Measurements from ENCODE around the gene PDGFA.

PDGFA gene

DNA sequence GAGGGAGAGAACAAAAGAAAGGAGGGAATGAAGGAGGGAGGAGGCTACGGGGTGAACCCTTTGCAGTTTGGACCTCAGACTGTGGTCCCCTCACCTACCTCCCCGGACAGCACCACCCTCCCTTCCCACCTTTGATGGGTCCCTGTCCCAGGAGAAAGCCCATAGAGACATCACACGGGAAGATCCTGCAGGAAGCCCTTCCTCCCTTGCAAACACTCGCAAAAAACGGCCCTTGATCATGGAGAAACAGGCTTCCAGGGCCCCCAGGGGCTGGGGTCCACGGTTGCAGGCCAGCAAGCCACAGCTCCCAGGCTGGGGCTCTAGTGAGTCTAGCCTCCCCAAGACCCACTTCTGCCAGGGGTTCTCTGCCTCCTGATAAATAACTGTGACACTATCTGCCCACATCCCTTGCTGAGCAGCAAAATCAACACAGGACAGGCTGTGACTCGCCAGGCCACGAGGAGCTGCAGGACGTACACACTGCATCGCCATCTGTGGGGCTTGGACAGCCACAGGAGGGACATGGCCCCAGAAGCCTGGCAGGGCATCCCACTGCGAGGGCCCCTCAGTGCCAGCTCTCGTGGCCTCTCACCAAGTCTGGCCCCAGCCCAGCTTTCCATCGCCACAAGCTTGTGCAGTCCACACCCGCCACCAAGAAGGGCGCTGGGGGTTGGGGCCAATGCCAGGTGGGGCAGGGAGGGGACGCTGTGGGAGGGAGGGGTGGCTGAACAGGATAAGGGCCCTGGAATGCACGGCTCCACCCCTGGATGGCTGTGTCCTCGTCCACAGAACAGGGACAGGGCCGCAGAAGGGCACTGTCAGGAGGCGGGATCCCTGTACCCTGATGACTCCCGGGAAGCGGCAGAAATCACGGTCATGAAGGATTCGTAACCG is 34.2 kb downstream of the PDGFA start:
- no peak for DNase-seq

DNA sequence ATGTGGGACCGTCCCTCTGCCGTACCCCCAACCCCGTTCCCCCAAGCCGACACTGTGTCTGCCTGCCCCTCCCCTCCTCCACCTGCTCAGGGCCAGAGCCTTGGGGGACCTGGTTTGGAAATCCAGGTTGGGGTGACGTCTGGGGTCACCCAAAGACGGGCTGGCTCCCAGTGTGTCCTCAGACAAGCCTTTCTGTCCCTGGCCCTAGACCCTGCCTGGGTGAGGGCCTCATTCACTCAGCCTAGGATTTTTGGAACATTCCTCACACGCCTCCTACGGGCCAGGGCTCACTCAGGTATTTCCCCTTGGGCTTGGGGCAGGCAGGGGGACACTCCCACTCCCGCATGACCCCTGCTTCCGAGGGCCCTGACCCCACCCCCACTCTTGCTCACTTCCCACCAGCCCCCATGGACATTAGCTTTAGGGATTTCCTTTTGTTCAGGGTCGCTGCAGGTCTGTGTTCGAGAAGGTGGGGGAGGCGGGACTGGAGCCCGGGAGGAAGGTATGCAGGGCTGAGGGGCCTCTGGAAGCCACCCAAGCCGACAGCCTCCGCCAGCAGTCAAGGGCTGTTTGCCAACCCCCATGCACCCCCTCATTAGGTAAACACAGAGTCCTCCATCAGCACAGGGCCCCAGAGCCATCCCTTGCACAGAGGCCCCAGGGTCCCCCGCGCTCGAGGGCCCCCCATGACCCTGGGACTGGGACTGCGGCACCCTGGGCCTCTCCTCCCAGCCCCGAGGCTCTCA is 35.1 kb downstream of the PDGFA start:
- no peak for DNase-seq

DNA sequence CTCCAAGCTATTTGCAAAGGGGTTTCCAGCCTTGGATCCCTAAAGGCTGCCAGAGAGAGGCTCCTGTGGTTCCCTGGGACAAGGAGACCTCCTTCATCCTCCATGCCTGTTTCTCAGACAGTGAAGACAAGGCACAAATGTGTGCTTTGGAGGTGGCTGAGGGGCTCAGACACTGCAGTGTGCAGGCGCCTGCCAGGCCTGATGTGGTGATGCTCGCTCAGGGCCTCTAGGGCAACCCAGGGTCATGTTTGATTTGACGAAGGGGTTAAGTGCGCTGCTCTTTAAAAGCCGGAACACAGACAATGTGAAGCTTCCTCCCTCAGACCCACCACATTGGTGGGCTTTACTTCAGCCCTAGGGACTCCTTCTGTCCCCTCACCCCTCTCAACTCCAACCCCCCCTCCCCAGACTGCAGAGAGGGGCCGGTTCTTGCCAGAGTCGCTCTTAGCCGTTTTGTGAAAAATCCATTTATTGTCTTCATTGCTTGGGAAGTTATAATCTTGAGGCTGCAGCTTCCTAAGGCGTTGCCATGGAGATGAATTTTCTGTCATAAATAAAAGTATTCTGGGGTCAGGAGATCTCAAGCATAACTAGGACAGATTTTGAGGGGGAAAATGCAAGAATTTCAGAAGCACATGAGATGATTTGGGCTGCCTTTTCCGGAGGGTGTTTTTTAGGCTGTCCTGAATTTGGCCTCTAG is 35.8 kb downstream of the PDGFA start:
- DNase-seq, result no peak

DNA sequence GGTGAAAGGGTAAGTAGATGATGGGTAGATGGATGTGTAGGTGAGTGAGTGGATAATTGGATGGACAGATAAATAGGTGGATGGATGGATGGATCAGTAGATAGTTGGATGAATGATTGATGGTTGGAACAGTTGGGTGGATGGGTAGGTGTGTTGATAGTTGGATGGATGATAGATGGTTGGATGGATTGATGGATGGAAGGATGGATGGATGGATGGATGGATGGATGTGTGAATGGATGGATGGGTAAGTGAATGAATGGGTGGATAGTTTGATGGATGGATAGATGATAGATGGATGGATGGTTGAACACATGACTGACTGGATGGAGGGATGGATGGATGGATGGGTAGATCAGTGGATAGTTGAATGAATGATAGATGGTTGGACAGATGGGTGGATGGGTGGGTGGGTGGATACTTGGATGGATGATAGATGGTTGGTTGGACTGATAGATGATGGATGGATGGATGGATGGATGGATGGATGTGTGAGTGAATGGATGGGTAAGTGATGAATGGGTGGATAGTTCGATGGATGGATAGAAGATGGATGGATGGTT is 37.0 kb downstream of the PDGFA start:
- no peak for DNase-seq

DNA sequence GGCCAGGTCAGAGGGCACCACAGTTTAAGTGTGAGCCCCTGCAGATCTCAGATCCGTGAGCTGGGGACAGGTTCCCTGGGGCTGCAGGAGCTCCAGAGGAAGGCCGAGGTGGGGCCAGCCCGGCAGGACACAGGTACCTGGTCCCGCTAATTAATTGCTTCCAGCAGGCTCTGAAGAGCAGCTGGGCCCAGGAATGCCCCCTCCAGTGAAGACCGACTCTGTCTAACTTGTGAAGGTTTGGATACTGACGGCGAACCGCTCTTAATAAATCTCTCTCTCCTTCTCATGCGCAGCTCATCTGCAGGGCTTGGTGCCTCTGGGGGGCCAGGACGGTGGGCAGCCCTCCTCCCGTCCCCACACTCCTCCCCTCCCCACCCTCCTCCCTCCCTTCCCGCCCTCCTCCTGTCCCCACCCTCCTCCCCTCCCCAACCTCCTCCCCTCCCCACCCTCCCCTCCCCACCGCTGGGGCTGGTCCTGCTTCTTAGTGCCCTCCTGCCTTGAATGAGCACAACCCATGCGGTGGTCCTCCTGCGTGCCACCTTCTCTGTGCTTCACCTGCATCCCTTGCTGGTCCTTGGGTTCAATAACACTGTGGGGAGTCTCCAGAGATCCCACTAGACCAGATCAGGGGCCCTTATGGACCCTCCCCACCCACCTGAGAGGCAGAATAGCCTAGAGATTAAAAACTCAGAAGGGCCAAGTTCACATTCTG is 38.3 kb downstream of the PDGFA start:
- DNase-seq, result no peak

DNA sequence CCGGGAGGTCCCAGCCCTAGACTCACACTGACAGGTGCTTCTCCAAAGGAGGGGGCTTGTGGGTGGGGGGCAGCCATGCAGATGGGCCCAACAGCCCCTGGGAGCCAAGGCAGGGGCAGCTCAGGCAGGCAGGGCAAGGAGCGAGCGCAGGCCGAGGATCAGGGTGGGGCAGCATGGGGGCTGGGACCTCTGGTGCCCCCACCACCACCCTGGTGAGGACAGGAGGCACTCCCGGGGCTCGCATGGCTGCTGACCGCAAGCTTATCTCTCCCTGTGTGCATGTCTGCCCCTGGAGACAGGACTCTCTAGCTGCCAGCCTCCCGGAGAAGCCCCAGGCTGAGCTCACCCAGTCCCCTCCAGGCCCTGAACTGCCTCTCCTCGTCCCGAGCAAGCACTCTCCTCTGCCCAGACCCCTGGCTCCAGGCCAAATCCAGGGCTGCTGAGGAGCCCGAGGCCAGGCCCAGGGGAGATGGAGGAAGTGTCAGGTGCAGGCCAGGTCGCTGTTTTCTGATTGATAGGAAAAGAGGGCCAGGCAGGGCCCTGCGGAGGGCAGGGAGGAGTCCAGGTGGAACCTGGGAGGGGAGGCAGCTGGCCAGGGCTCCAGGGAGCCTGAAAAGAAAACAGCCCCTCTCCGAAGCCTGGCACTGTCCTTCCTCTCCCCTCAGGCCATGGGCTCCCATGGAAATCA is 39.0 kb downstream of the PDGFA start:
- no peak for DNase-seq

DNA sequence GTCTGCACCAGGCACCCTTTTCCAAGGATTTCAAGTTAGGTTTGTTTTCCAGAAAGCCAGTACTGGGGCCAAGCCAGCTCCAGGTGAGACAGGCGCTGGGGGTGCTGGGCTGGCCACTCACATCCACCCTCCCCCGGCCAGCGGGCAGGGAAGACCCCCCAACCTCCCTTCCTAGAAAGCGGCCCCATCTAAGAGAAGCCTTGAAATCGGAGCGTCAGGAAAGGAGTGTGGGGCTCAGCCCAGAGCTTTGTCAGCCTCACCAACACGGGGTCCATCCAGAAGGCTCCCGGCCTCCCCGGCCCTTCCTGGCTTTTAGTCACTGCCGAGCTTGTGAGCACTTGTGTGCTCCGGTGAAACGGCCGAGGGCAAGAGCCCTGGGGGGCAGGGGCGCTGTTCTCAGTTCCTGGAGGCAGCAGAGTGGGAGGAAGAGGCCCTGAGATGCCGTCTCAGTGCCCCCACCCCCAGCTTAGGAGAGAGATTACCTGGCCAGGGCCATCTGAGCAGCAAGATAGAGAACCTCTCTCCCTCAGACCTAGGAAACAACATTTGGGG is 39.6 kb downstream of the PDGFA start:
- no peak for DNase-seq

DNA sequence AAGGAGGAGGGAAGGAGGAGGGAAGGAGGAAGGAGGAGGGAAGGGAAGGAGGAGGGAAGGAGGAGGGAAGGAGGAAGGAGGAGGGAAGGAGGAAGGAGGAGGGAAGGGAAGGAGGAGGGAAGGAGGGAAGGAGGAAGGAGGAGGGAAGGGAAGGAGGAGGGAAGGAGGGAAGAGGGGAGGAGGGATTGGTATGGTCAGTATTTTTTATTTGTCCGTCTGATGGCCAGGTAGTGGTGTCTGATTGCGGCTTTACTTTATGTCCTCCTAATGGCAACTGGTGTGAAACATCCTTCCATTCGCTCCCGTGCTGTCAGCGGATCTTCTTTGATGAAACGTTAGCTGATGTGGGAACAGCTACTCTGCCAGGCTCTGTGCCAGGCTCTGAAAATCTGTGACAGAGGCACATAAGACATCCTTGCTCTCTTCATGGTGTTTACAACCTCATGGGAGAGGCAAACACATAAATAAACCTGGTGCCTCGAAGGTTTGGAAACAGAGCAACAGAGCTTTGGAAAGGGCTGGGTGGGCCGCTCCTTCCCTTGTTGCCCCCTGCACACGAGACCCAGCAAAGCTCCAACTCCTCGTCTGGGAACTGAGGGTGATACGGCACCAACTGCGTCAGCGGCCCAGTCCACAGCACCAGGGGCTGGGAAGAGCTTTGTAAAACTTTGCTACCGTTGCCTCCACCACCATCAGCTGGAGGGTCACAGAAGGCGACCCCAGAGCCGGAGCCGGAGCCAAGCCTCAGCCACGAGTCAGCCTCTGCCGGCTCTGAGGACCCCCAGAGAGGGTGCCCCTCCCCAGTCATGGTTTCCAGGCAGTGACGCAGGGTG is 40.3 kb downstream of the PDGFA start:
- DNase-seq, result peak; percentile 88

DNA sequence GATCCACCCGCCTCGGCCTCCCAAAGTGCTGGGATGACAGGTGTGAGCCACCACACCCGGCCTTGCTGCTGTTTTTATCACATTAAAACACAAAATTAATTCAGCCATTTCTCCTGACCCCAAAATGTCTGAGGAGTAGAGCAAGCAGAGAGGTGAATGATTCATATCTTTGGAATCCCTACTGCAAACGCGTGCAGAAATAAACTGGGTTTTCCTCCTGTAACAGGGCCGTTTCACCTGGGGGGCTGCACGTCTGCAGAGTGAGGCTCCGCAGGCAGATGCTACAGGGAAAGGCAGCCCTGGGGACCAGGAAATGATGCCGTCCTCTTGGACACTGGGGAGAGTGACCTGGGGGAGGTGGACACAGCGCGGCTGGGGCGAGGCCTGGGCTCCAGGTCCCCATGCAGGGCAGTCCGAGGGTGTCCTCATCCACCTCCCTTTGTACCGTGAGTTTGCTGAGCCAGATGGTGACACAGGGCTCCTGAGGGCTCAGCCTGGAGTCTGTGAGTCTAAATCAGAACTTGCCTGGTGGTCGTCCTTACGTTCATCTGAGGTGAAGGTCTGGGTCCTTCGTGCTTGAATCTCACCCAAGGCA is 41.9 kb downstream of the PDGFA start:
- no peak for DNase-seq

DNA sequence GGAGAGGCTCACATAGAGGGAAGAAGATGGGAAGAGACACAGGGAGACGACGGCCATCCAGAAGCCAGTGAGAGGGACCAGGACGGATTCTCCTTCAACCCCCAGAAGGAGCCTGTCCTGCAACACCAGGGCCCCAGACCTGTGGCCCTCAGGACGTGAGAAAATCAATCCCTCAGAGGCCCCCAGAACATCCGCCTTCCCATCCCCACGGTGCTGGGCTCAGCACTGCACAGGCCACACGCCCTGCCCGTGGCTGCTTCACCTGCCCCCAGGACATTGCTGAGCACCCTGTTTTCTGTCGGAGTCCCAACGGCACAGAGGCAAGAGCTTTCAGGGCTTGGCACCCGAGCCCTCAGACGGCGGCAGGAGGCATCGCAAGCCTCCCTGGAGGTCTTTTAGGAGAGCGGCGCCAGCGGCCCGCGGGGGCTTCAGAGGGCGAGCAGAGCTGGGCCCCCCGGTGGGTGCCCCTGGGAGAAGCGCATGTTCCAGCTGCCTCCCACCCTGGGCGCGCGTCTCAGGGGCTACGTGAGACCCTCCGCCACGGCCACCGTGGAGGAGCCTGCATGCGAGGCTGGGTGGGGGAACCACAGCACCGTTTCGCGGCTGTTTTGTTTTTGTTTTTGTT is 42.8 kb downstream of the PDGFA start:
- DNase-seq, result no peak

DNA sequence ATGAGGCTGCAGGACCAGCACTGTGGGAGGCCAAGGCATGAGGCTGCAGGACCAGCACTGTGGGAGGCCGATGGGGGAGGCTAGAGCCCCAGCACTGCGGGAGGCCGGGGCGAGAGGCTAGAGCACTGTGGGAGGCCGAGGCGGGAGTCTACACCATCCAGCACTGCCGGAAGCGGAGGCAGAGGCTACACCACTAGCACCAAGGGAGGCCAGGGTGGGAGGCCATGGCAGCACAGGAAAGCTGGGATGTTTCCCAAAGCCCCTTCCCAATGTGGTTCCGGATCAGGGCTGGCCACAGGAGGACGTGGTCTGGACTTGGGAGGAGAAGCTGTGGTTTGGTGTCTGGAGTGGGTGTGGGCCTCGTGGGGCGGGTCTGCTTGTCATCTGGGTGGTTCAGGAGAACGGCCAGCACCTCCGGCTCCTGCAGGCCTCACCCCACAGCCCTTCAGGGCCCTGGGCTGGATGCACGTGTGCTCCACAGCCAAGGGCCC is 43.6 kb downstream of the PDGFA start:
- DNase-seq, result no peak

DNA sequence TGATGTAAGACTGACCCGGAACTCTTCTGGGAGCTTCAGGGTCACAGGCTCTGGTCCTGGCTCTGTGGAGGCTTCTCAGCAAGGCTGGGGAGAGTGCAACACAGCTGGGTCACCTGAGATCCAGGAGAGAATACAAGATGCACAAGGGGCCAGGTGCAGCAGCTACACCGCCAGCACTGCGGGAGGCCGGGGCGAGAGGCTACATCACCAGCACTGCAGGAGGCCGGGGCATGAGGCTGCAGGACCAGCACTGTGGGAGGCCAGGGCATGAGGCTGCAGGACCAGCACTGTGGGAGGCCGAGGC is 44.3 kb downstream of the PDGFA start:
- DNase-seq, result no peak

DNA sequence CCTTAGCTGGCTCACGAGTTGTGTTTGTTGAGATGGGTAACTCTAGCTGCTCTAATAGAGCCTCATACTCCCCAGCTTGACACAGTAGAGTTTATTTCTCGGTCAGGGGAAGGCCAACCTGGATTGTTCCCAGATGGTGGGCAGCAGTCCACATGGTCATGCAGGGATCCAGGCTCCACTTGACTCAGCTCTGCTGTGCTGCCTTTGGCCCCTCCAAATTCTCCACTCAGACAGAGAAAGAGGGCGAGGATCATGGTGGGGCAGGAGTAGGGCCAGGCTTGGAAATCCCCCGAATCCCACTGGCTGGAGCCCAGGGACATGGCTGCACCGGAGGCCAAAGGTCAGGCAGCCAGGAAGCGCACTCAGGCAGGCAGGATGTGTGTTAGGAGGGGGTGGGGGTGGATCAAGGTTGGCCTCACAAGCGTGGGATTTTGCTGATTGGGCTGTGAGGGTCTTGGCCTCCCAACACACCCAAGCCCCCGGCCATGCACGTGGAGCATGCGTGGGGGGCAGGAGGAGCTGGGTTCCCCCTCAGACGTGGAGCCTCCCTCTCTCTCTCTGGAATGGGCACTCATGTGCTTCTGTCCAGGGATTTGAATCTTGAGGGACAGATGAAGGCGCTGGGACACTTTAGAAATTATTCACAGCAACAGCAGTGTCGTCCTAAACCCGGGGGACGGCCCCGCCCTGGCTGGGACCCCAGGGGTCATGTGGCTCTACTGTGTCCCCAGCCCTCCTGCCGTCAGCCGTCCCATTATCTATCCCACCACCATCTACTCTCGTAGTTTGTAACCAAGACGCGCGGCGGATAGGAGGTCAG is 44.8 kb downstream of the PDGFA start:
- no peak for DNase-seq

DNA sequence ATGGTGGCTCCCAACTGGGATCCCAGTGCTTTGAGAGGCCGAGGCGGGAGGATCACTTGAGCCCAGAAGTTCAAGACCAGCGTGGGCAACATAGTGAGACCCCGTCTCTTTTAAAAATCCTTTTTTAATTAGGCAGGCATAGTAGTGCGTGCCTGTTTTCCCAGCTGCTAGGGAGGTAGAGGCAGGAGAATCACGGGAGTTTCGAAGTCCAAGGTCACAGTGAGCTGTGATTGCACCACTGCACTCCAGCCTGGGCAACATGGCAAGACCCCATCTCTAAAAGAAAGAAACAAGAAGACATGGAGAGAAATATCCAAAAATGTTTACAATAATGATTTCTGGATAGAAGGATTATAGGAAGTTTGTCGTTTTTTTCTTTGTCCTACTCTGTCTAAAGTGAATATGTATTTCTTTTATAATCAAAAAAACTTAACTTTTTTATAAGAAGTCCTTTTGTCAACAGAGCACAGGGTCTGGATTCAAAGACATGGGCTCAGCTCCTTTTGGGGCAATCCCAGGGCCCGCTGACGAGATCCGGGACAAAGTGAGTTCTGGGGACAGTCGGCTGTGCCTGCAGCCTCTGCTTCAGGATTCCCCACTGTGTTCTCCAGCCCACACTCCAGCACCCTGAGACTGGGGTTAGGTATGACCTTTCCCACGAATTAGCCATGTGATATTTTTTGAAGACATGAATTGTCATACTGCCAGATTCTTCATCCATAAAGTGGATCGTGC is 45.6 kb downstream of the PDGFA start:
- no peak for DNase-seq

DNA sequence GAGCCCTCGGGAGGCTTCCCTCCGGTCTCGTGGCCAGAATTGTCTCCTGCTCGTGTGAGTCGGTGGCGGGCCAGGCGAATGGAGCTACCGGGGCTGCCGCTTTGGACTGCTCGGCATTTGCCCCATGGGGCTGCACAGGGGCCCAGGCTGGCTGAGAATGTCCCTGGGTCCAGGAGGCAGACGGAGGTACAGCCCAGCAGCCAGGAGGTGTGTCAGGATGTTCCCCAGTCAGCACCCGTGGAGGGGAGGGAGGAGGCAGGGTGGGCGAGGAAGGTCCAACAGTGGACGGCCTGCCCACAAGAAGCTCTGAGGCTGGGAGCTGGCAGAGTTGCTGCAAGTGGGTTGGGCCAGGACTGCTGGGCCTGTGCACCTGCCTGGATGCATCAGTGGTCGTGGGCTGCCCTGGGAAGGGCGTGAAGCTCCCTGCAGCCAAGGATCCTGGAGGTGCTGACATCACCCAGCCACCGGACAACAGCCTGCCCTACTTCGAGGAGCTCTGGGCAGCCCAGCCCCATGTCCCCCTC is 46.4 kb downstream of the PDGFA start:
- no peak for DNase-seq

DNA sequence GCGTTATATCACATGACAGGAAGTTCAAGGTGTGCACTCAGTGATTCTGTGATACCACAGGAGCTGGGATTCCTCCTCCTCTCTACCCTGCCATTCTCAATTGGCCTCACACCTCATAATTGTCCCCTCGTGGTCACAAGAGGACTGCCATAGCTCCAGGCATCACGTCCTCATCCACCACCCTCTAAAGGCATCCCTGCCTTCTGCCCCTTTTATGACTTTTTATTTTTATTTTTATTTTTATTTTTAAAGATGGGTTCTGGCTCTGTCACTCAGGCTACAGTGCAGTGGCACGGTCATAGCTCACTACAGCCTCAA is 47.0 kb downstream of the PDGFA start:
- no peak for DNase-seq

DNA sequence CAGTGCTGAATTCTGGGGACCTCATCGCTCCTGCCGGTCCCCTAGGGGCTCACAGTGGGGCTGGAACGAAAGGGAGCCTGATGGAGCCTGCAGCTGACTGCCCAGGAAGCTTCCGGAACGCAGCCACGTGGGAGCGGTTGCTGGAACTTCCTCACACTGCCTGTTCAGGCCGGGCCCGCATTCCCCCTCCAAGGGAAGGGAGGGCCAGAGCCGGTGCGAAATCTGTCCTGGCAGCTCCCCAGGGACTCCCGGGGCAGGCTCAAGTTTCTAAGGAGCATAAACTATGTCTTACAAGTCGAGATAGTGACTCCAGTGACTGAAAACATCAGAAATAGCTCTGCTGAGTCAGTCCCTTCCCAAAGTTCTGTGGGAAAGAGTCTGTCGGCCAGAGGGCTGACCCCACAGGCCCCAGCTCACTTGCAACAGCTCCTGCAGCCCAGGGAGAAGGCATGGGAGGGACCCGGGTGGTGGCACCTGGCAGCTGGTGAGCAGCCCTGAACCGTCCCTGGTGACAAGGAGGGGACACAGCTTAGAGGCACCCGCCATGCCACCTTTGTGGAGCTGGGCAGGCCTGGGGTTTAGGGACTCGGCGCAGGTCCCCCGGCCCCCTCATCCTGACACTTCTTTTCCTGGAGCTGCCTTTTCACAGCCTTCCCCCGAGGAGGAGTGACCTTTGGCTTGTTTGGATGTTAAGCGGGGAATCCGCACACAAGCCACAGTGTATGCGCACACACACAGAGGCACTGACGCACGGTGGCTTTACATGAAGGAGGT is 47.6 kb downstream of the PDGFA start:
- DNase-seq, result no peak
